RWPE1 (cell line): ENCODE results near the gene MANSC4.
"Not testable (repeated sequence)": the region's sequence is repeated elsewhere in the genome, so short reads cannot be mapped to it uniquely, and the experiment has no call there.

Experiments
- CTCF ChIA-PET: fragments of 350-600 bp; sonication (Branson Sonifier 250); formaldehyde crosslinking; extraction: SDS; loops from one replicate; lab custom pipeline; 2021; lab: Yijun Ruan, JAX
- POLR2A ChIA-PET: fragments of 400-600 bp; formaldehyde crosslinking; extraction: SDS; loops from one replicate; lab custom pipeline; 2020; ENCODE audit warnings: antibody characterized with exemption; ENCODE audit not compliant: low non-redundant PET; lab: Yijun Ruan, JAX
- DNase-seq: peaks from one replicate; pipeline ENCODE4 v3.0.0; 2012; ENCODE audit warnings: low spot score
- H3K27ac ChIP-seq: fragments of 450-650 bp; 2 replicates; pipeline ENCODE4 v1.5.1; 2017
- TF ChIP-seq, protein P1 (sequence below): fragments of 450-650 bp; conservative IDR thresholded peaks from 2 replicates; pipeline ENCODE4 v1.5.1; 2017; ENCODE audit warnings: low read depth, mild to moderate bottlenecking

Gene MANSC4

DNA sequence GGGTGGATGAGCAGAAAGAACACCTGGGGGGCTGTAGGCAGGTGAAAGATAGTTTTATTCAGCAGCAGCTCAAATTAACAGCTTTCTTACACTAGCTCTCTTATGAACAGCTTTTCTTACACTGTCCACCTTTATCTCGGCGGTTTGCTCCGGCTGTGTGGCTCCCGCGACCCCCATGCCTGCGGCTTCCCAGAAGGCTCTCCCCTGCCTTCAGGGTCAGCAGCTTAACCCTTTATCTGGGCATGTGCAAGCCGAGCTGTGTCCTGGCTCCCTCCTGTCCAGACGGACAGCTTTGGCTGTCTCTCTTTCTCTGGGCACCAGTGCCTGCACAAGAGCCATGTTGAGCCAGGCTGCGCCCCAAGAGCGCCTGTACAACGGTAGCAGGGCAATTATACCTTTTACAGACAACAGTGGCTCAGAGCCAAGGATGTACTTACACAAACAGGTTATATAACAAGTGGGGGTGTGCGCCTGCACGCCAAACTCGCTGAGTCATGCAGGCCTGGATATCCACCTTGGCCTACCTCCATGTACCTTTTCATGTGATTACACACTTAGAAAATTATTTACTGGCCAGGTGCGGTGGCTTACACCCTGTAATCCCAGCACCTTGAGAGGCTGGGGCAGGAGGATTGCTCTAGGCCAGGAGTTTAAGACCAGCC lies 28.5 kb downstream of the MANSC4 start:
- peak; percentile 41 for DNase-seq
- POLR2A ChIA-PET: interaction anchor here (0.7 kb wide), 1 partner anchor 25 kb away, joined by 3 read pairs; no protein-coding TSS in a partner anchor
- CTCF ChIA-PET: interaction anchor here (0.6 to 0.7 kb wide), 2 partner anchors 15 to 17 kb away, joined by 3 read pairs; no protein-coding TSS in a partner anchor
- peak overlapping the region; percentile 74 for H3K27ac ChIP-seq
- TF ChIP-seq, protein P1, sequence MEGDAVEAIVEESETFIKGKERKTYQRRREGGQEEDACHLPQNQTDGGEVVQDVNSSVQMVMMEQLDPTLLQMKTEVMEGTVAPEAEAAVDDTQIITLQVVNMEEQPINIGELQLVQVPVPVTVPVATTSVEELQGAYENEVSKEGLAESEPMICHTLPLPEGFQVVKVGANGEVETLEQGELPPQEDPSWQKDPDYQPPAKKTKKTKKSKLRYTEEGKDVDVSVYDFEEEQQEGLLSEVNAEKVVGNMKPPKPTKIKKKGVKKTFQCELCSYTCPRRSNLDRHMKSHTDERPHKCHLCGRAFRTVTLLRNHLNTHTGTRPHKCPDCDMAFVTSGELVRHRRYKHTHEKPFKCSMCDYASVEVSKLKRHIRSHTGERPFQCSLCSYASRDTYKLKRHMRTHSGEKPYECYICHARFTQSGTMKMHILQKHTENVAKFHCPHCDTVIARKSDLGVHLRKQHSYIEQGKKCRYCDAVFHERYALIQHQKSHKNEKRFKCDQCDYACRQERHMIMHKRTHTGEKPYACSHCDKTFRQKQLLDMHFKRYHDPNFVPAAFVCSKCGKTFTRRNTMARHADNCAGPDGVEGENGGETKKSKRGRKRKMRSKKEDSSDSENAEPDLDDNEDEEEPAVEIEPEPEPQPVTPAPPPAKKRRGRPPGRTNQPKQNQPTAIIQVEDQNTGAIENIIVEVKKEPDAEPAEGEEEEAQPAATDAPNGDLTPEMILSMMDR: no peak

DNA sequence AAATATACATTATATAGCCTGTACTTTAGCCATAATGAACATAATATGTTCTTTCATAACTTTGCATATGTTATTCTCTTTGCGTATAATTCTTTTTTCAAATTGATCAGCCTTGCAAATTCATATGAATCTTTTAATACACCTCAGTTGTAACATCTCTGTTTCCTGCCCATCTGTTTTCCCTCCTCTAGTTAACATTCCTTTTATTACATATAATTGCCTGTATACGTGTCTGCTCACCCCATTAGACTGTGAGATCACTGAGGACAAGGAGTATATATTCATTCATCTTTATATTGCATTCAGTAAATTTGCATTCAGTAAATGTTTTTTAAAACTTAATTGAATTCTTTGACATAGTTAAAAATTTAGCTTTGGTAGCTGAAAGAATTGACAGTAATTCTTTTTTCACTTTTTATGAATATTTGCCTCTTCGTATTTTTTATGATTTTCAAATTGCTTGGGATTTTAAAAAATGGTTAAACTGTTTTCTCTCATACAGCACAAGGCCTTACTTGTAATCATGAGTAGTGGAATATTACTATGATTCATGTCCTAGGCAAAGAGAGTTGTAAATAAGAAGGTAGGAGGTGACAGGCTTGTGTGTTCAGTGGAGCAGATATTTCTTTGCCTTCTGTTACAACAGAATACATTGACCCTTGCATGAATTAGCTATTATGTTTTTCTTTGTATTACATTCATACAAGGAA lies 32.8 kb downstream of the MANSC4 start:
- ChIA-PET CTCF (no interaction called here), POLR2A (no interaction called here)
- DNase-seq: peak; percentile 31
- H3K27ac ChIP-seq: no peak overlapping the region
- TF ChIP-seq, protein P1: no peak

DNA sequence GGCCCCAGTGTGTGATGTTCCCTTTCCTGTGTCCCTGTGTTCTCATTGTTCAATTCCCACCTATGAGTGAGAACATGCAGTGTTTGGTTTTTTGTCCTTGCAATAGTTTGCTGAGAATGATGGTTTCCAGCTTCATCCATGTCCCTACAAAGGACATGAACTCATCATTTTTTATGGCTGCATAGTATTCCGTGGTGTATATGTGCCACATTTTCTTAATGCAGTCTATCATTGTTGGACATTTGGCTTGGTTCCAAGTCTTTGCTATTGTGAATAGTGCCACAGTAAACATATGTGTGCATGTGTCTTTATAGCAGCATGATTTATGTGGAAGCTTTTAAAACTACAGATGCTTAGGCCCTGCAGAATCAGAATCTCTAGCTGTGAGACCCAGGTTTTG lies 34.3 kb downstream of the MANSC4 start:
- H3K27ac ChIP-seq, DNase-seq, POLR2A ChIA-PET: not testable (repeated sequence)
- CTCF ChIA-PET: interaction anchor here (0.6 to 0.7 kb wide), 2 partner anchors 18 to 531 kb away, joined by 3 to 5 read pairs; no protein-coding TSS in a partner anchor

DNA sequence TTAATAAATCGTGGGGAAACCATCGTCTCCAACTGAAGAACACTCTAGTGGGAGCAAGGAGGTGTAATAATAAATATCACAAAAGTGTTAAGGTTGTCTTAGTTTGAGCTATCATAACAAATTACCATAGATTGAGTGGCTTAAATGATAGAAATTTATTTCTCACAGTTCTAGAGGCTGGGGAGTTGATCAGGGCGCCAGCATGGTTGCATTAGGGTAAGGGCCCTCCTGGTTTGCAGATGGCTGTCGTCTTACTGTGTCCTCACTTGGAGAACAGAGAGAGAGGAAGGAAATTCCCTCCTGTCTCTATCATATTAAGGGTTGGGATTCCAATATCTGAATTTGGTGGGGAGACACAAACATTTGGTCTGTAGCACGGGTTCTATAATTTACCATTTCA lies 36.4 kb downstream of the MANSC4 start:
- TF ChIP-seq, protein P1: no peak
- ChIA-PET CTCF (no interaction called here), POLR2A (no interaction called here)
- no peak for DNase-seq
- H3K27ac ChIP-seq: no peak overlapping the region

DNA sequence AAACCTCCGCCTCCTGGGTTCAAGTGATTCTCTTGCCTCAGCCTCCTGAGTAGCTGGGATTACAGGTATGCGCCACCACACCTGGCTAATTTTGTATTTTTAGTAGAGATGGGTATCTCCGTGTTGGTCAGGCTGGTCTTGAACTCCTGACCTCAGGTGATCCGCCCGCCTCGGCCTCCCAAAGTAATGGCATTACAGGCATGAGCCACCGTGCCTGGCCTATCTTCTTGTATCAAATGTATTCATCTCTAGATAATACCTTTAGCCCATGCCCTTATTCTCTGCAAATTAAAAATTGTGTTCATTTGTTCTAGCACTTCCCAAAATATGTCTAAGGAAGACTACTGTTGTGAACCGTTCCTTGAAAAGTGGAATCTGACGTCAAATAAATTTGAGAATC lies 45.7 kb downstream of the MANSC4 start:
- POLR2A ChIA-PET: interaction anchor here (0.6 kb wide), 1 partner anchor 19 kb away, joined by 3 read pairs; no protein-coding TSS in a partner anchor
- H3K27ac ChIP-seq, DNase-seq: not testable (repeated sequence)
- CTCF ChIA-PET: interaction anchor here (0.6 to 1.0 kb wide), 5 partner anchors 17 to 1339 kb away, joined by 3 to 5 read pairs (median 3); no protein-coding TSS in a partner anchor

DNA sequence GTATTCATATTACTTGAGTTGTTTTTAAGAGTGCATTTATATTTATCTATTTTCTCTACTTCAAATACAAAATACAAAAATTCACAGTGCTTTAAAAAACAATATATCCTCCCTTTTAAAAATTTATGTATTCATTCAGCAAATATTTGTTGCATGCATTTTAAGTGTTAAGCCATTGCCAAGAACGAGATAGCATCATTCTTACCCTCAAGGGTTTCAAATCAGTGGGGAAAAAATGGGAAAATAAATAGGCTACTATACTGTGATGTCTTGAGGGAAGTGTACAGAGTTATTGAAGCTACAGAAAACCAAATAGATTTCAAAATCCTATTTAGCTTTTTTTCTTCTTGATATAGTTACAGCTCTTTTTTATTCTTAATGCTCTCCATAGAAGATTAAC lies 46.2 kb downstream of the MANSC4 start:
- DNase-seq: no peak
- CTCF ChIA-PET: interaction anchor here (0.5 to 1.0 kb wide), 11 partner anchors 11 to 1340 kb away, joined by 3 to 6 read pairs (median 4); partner anchors contain the start of genes KLHL42 and MANSC4
- TF ChIP-seq, protein P1: no peak
- POLR2A ChIA-PET: interaction anchor here (0.6 kb wide), 1 partner anchor 18 kb away, joined by 3 read pairs; no protein-coding TSS in a partner anchor
- H3K27ac ChIP-seq: no peak overlapping the region

DNA sequence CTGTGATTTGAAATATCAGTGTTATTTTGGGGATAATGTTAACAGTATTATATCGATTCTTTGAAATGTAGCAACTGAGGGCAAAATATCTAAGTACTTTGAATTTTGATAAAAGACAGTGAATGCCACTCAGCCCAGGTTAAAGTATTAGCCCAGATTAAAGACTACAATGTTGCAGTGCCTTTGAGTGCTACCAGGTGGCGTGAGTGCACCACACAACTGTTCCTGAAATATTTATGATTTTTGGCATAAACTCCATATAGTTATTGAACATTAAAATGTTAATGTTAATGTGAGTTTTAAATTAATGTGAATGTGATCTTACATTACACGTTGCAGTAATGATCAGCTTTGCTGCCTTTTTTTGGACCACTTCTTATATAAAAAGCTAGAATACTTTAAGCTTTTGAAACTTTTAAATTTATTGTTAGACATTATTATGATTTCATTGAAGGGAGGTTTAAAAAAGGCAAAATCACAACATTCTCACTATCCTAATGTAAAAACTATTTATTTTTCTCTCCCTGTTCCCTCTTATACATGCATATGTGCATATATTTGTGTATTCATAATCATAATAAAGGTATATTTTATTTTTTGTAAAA lies 46.9 kb downstream of the MANSC4 start:
- CTCF ChIA-PET: interaction anchor here (0.5 to 1.0 kb wide), 14 partner anchors 10 to 1152 kb away, joined by 3 to 6 read pairs (median 4); partner anchors contain the start of genes KLHL42 and MANSC4
- no peak overlapping the region for H3K27ac ChIP-seq
- peak; percentile 42 for DNase-seq
- POLR2A ChIA-PET: no interaction called here
- TF ChIP-seq, protein P1: peak; percentile 66
